ENCODE results near the gene SLC12A7.

Gene SLC12A7

GRCh38 chr5:1156033-1156753, 44.3 kb upstream of the SLC12A7 start:
- peaks cover 5% of the 10 kb centered on the region; the same call in 1 of the 2 replicates for H3K4me1 ChIP-seq (ENCODE audit: control insufficient read depth, insufficient read depth, low read length)
- ChIA-PET POLR2A (no interaction called here), CTCF (interaction anchor here (0.8 kb wide), 2 partner anchors 11 to 16 kb away, joined by 4 read pairs; no protein-coding TSS in a partner anchor)
- TF ChIP-seq PRDM1 (tag by site-specific recombination; IDR thresholded peaks at IDR 0.05) (no peak), ZNF292 (tag by site-specific recombination; IDR thresholded peaks at IDR 0.05; ENCODE audit: borderline replicate concordance, low read depth) (no peak), ZSCAN18 (tag by site-specific recombination; IDR thresholded peaks at IDR 0.05) (no peak), ZNF214 (tag by site-specific recombination; IDR thresholded peaks at IDR 0.05; ENCODE audit: borderline replicate concordance) (no peak), SCRT1 (tag by site-specific recombination; IDR thresholded peaks at IDR 0.05; ENCODE audit: borderline replicate concordance) (no peak), MZF1 (tag by site-specific recombination; IDR thresholded peaks at IDR 0.05; ENCODE audit: borderline replicate concordance) (no peak), ZSCAN4 (tag by site-specific recombination; IDR thresholded peaks at IDR 0.05) (no peak)
- H3K9me3 ChIP-seq (ENCODE audit: control insufficient read depth, insufficient read depth, low read depth, low read length) = no peaks in the 10 kb centered on the region
- no peaks in the 10 kb centered on the region for H3K36me3 ChIP-seq (ENCODE audit: control insufficient read depth in 2 of 2, insufficient read depth in 1 of 2, low read length in 2 of 2)
- no peak overlapping the region for H3K27ac ChIP-seq (ENCODE audit: extremely low read depth, low read depth, low read length)
- no peak overlapping the region for H3K4me3 ChIP-seq (ENCODE audit: low read depth, low read length)

- TF ChIP-seq ZIC2 (tag by site-specific recombination; IDR thresholded peaks at IDR 0.05) = peak; percentile 11; the same call in 1 of the 2 replicates
- TF ChIP-seq KLF1 (tag by site-specific recombination; IDR thresholded peaks at IDR 0.05) = peak; percentile 50
- no peak for TF ChIP-seq ZNF146 (tag by site-specific recombination; IDR thresholded peaks at IDR 0.05)
- TF ChIP-seq KLF7 (tag by site-specific recombination; IDR thresholded peaks at IDR 0.05; ENCODE audit: borderline replicate concordance) = peak; percentile 25; the same call in 1 of the 2 replicates
- no peak overlapping the region for H3K4me3 ChIP-seq (ENCODE audit: low read depth, low read length)
- no peaks in the 10 kb centered on the region for H3K36me3 ChIP-seq (ENCODE audit: control insufficient read depth in 2 of 2, insufficient read depth in 1 of 2, low read length in 2 of 2)
- H3K9me3 ChIP-seq (ENCODE audit: control insufficient read depth, insufficient read depth, low read depth, low read length) = no peaks in the 10 kb centered on the region
- POLR2A ChIA-PET = no interaction called here
- CTCF ChIA-PET = interaction anchor here (1.0 to 2.3 kb wide), 3 partner anchors 12 to 144 kb away, joined by 3 to 10 read pairs (median 4); no protein-coding TSS in a partner anchor
- no peak overlapping the region for H3K27ac ChIP-seq (ENCODE audit: extremely low read depth, low read depth, low read length)
- peaks cover 5% of the 10 kb centered on the region; the same call in 1 of the 2 replicates for H3K4me1 ChIP-seq (ENCODE audit: control insufficient read depth, insufficient read depth, low read length)
These were observed 43.5 kb upstream of the SLC12A7 start for GRCh38 chr5:1155191-1156032.

GRCh38 chr5:1153428-1153827, 41.6 kb upstream of the SLC12A7 start:
- Histone ChIP-seq H3K9me3 (ENCODE audit: control insufficient read depth, insufficient read depth, low read depth, low read length) (no peaks in the 10 kb centered on the region), H3K4me3 (ENCODE audit: low read depth, low read length) (no peak overlapping the region), H3K4me1 (ENCODE audit: control insufficient read depth, insufficient read depth, low read length) (peaks cover 5% of the 10 kb centered on the region; the same call in 1 of the 2 replicates), H3K36me3 (ENCODE audit: control insufficient read depth in 2 of 2, insufficient read depth in 1 of 2, low read length in 2 of 2) (no peaks in the 10 kb centered on the region), H3K27ac (ENCODE audit: extremely low read depth, low read depth, low read length) (no peak overlapping the region)
- ChIA-PET POLR2A (no interaction called here), CTCF (interaction anchor here (0.7 to 2.3 kb wide), 4 partner anchors 8 to 481 kb away, joined by 3 to 10 read pairs (median 3); no protein-coding TSS in a partner anchor)
- TF ChIP-seq ZNF514 (tag by site-specific recombination; IDR thresholded peaks at IDR 0.05) (no peak), GLIS2 (tag by site-specific recombination; IDR thresholded peaks at IDR 0.05) (0 out of 2 replicates have a peak, but pooled peaks have one; percentile 23)
